HepG2 (cell line): ENCODE data around the gene MKRN2OS. TPM values are rescaled to one million over a fixed set of nuclear protein-coding genes. Genes with fewer than 3 reads are reported as not detected.

Experiments
- FOSL2 ChIP-seq: sonication (generic); formaldehyde crosslinking; IDR thresholded peaks from 2 replicates; pipeline ENCODE4 v1.4.0; 2020; ENCODE audit warnings: missing genetic modification reagents
- FOXK1 ChIP-seq: sonication (generic); formaldehyde crosslinking; IDR thresholded peaks from 2 replicates; pipeline ENCODE4 v1.4.0; 2020; ENCODE audit warnings: low read depth, missing genetic modification reagents, borderline replicate concordance
- HMG20A ChIP-seq: IDR thresholded peaks from 2 replicates; pipeline ENCODE4 v1.6.1; 2016; ENCODE audit warnings: borderline replicate concordance
- MXD4 ChIP-seq: IDR thresholded peaks from 2 replicates; pipeline ENCODE4 v1.6.1; 2016; ENCODE audit warnings: mild to moderate bottlenecking, missing biosample characterization, missing genetic modification reagents
- NCOA5 ChIP-seq: sonication (generic); formaldehyde crosslinking; IDR thresholded peaks from 2 replicates; pipeline ENCODE4 v1.4.0; 2020; ENCODE audit warnings: missing genetic modification reagents
- SMC3 ChIP-seq: IDR thresholded peaks from 2 replicates; pipeline ENCODE4 v1.6.1; 2011; ENCODE audit warnings: low read length, improper control_type of control experiment
- SSRP1 ChIP-seq: IDR thresholded peaks from 2 replicates; pipeline ENCODE4 v1.6.1; 2016; ENCODE audit warnings: control low read depth
- ZBTB1 ChIP-seq: sonication (generic); formaldehyde crosslinking; IDR thresholded peaks from 2 replicates; pipeline ENCODE4 v1.4.0; 2020; ENCODE audit warnings: missing genetic modification reagents, borderline replicate concordance
- ZNF24 ChIP-seq: fragments of 450-650 bp; IDR thresholded peaks from 2 replicates; pipeline ENCODE4 v1.6.1; 2017; ENCODE audit warnings: antibody characterized with exemption, mild to moderate bottlenecking
- ZNF335 ChIP-seq: sonication (generic); formaldehyde crosslinking; IDR thresholded peaks from 2 replicates; pipeline ENCODE4 v1.4.0; 2020; ENCODE audit warnings: missing genetic modification reagents
- ZNF431 ChIP-seq: sonication (generic); formaldehyde crosslinking; IDR thresholded peaks from 2 replicates; pipeline ENCODE4 v1.9.0; 2022; ENCODE audit warnings: missing genetic modification reagents, low read depth, mild to moderate bottlenecking, borderline replicate concordance
- ZNF468 ChIP-seq: sonication (generic); formaldehyde crosslinking; IDR thresholded peaks from 2 replicates; pipeline ENCODE4 v1.8.0; 2022; ENCODE audit warnings: mild to moderate bottlenecking, moderate library complexity, missing genetic modification reagents
- ZNF547 ChIP-seq: sonication (generic); formaldehyde crosslinking; IDR thresholded peaks from 2 replicates; pipeline ENCODE4 v1.5.1; 2020; ENCODE audit warnings: mild to moderate bottlenecking, missing genetic modification reagents
- ZNF713 ChIP-seq: sonication (generic); formaldehyde crosslinking; IDR thresholded peaks from 2 replicates; pipeline ENCODE4 v1.4.0; 2020; ENCODE audit warnings: mild to moderate bottlenecking, missing genetic modification reagents
- polyA plus RNA-seq, 8 experiments: library from polyadenylated mRNA; depleted of rRNA in 3 of 8; stranded (reverse) in 7 of 8; unstranded in 1 of 8; fragments of >200 nt; fragmentation: Illumina TruSeq in 4 of 8; extraction: Trizol in 4 of 8; gene quantifications; 2 replicates each; pipeline versions ENCODE4 v1.2.1 to v1.2.3, GENCODE V29; 2011 to 2016; ENCODE audit warnings: low read depth in 4 of 8, missing spikeins in 1 of 8, mixed read lengths in 1 of 8; ENCODE audit not compliant: insufficient read depth in 1 of 8
- total RNA-seq, 5 experiments: library from RNA; depleted of rRNA; stranded (reverse); fragments of >200 nt; fragmentation: Illumina TruSeq; extraction: Trizol; gene quantifications; 2 replicates each; pipeline ENCODE4 v1.2.3, GENCODE V29; 2016; ENCODE audit warnings: low read depth in 1 of 5
- TF ChIP-seq, protein P1 (sequence below): sonication (generic); formaldehyde crosslinking; IDR thresholded peaks from 2 replicates; pipeline ENCODE4 v1.4.0; 2020; ENCODE audit warnings: missing genetic modification reagents, borderline replicate concordance
- TF ChIP-seq, protein P2 (sequence below): IDR thresholded peaks from 2 replicates; pipeline ENCODE4 v1.6.1; 2018; ENCODE audit warnings: missing genetic modification reagents
- TF ChIP-seq, protein P3 (sequence below): sonication (generic); formaldehyde crosslinking; IDR thresholded peaks from 2 replicates; pipeline ENCODE4 v1.4.0; 2020; ENCODE audit warnings: missing genetic modification reagents
- TF ChIP-seq, protein P4 (sequence below): sonication (generic); formaldehyde crosslinking; IDR thresholded peaks from 2 replicates; pipeline ENCODE4 v1.8.1; 2022; ENCODE audit warnings: mild to moderate bottlenecking, missing genetic modification reagents
- TF ChIP-seq, protein P5 (sequence below): IDR thresholded peaks from 2 replicates; pipeline ENCODE4 v1.6.1; 2016
- TF ChIP-seq, protein P6 (sequence below): sonication (generic); formaldehyde crosslinking; IDR thresholded peaks from 2 replicates; pipeline ENCODE4 v1.4.0; 2020; ENCODE audit warnings: missing genetic modification reagents

MKRN2OS gene
- total and polyA plus RNA-seq, 2 of the 13 experiments (the other 11 are each of a cell fraction or from before 2014, with no cell fraction given), result not detected

DNA sequence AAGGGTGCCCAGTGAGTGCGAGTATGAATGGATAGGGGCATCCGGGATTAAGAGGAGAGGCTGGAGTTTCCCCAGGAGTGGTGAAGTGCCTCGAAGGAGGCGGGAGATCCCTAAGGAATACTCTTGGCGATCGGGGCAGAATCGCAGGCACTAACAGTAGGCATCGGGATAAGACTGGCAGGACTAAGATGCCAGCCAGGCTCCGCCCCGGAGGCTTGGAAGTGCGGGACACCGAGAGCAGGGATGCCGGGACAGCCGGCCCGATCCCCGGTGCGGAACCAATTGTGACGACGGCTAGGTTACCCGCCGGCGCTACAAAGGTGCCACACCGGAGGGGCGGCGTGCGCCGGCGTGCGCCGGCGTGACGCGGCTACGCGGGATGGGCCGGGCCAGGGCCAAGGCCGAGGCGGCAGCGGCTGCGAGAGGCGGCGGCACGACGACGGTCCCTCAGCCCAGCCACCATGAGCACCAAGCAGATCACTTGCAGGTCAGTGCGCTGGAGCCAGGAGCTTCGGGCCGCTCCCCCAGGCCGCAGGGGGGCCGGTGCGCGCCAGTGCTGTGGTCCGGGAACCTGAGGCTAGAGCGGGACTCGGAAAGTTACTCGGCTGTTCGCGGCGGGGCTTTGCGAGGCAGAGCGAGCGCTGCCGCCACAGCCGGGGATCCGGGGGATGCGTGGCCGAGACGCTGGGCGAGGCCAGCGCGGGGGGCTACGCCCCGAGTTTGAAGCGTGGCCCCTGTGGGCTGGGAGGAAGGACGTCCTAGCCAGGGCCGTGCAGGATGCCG is 11.6 kb upstream of the MKRN2OS start, which contains the start of gene MKRN2 (continued):
- TF ChIP-seq, protein P1, sequence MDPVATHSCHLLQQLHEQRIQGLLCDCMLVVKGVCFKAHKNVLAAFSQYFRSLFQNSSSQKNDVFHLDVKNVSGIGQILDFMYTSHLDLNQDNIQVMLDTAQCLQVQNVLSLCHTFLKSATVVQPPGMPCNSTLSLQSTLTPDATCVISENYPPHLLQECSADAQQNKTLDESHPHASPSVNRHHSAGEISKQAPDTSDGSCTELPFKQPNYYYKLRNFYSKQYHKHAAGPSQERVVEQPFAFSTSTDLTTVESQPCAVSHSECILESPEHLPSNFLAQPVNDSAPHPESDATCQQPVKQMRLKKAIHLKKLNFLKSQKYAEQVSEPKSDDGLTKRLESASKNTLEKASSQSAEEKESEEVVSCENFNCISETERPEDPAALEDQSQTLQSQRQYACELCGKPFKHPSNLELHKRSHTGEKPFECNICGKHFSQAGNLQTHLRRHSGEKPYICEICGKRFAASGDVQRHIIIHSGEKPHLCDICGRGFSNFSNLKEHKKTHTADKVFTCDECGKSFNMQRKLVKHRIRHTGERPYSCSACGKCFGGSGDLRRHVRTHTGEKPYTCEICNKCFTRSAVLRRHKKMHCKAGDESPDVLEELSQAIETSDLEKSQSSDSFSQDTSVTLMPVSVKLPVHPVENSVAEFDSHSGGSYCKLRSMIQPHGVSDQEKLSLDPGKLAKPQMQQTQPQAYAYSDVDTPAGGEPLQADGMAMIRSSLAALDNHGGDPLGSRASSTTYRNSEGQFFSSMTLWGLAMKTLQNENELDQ, result no peak
- 0 out of 2 replicates have a peak, but pooled peaks have one; percentile 25 for TF ChIP-seq FOSL2 (CRISPR knock-in tag)
- TF ChIP-seq, protein P2, sequence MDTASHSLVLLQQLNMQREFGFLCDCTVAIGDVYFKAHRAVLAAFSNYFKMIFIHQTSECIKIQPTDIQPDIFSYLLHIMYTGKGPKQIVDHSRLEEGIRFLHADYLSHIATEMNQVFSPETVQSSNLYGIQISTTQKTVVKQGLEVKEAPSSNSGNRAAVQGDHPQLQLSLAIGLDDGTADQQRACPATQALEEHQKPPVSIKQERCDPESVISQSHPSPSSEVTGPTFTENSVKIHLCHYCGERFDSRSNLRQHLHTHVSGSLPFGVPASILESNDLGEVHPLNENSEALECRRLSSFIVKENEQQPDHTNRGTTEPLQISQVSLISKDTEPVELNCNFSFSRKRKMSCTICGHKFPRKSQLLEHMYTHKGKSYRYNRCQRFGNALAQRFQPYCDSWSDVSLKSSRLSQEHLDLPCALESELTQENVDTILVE (CRISPR knock-in tag), result peak; percentile 88
- no peak for TF ChIP-seq HMG20A (CRISPR knock-in tag)
- TF ChIP-seq MXD4 (CRISPR knock-in tag), result no peak
- TF ChIP-seq ZNF24, result peak; percentile 47; the same call in 1 of the 2 replicates
- no peak for TF ChIP-seq SMC3
- peak; percentile 49; the same call in 1 of the 2 replicates for TF ChIP-seq FOXK1 (CRISPR knock-in tag)
- TF ChIP-seq, protein P3, sequence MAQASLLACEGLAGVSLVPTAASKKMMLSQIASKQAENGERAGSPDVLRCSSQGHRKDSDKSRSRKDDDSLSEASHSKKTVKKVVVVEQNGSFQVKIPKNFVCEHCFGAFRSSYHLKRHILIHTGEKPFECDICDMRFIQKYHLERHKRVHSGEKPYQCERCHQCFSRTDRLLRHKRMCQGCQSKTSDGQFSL, result peak; percentile 3; the same call in 1 of the 2 replicates
- TF ChIP-seq, protein P4, sequence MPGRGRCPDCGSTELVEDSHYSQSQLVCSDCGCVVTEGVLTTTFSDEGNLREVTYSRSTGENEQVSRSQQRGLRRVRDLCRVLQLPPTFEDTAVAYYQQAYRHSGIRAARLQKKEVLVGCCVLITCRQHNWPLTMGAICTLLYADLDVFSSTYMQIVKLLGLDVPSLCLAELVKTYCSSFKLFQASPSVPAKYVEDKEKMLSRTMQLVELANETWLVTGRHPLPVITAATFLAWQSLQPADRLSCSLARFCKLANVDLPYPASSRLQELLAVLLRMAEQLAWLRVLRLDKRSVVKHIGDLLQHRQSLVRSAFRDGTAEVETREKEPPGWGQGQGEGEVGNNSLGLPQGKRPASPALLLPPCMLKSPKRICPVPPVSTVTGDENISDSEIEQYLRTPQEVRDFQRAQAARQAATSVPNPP, result no peak
- TF ChIP-seq, protein P5, sequence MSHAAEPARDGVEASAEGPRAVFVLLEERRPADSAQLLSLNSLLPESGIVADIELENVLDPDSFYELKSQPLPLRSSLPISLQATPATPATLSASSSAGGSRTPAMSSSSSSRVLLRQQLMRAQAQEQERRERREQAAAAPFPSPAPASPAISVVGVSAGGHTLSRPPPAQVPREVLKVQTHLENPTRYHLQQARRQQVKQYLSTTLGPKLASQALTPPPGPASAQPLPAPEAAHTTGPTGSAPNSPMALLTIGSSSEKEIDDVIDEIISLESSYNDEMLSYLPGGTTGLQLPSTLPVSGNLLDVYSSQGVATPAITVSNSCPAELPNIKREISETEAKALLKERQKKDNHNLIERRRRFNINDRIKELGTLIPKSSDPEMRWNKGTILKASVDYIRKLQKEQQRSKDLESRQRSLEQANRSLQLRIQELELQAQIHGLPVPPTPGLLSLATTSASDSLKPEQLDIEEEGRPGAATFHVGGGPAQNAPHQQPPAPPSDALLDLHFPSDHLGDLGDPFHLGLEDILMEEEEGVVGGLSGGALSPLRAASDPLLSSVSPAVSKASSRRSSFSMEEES (CRISPR knock-in tag), result no peak
- TF ChIP-seq, protein P6, sequence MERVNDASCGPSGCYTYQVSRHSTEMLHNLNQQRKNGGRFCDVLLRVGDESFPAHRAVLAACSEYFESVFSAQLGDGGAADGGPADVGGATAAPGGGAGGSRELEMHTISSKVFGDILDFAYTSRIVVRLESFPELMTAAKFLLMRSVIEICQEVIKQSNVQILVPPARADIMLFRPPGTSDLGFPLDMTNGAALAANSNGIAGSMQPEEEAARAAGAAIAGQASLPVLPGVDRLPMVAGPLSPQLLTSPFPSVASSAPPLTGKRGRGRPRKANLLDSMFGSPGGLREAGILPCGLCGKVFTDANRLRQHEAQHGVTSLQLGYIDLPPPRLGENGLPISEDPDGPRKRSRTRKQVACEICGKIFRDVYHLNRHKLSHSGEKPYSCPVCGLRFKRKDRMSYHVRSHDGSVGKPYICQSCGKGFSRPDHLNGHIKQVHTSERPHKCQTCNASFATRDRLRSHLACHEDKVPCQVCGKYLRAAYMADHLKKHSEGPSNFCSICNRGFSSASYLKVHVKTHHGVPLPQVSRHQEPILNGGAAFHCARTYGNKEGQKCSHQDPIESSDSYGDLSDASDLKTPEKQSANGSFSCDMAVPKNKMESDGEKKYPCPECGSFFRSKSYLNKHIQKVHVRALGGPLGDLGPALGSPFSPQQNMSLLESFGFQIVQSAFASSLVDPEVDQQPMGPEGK (CRISPR knock-in tag), result peak; percentile 54
- peak; percentile 91 for TF ChIP-seq ZNF547 (CRISPR knock-in tag)
- TF ChIP-seq NCOA5 (CRISPR knock-in tag), result no peak
- TF ChIP-seq ZNF335 (CRISPR knock-in tag), result no peak
- TF ChIP-seq SSRP1 (CRISPR knock-in tag), result no peak
- TF ChIP-seq ZNF431, result peak; percentile 74; the same call in 1 of the 2 replicates
- peak; percentile 79; the same call in 1 of the 2 replicates for TF ChIP-seq ZNF468
- TF ChIP-seq ZNF713, result no peak
- TF ChIP-seq ZBTB1 (CRISPR knock-in tag), result no peak
